Ramos (cell line): Measurements from ENCODE around the gene COL1A2.

ENCODE experiments used
- in situ Hi-C: fragments of 300-500 bp; cut with MboI; formaldehyde crosslinking; loops from one replicate; pipeline ENCODE4 v1.14.3; 2022; ENCODE audit warnings: low sequenced_read_pairs; ENCODE audit not compliant: unreplicated experiment

COL1A2 gene

DNA sequence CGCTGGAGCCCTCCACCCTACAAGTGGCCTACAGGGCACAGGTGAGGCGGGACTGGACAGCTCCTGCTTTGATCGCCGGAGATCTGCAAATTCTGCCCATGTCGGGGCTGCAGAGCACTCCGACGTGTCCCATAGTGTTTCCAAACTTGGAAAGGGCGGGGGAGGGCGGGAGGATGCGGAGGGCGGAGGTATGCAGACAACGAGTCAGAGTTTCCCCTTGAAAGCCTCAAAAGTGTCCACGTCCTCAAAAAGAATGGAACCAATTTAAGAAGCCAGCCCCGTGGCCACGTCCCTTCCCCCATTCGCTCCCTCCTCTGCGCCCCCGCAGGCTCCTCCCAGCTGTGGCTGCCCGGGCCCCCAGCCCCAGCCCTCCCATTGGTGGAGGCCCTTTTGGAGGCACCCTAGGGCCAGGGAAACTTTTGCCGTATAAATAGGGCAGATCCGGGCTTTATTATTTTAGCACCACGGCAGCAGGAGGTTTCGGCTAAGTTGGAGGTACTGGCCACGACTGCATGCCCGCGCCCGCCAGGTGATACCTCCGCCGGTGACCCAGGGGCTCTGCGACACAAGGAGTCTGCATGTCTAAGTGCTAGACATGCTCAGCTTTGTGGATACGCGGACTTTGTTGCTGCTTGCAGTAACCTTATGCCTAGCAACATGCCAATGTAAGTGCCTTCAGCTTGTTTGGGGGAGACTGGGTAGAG, at the start of gene COL1A2:
COL1A2 (plus strand) TSS at position 459 of the 704 bp plus-strand sequence; CDS start at position 596, 137 bp downstream.
- in situ Hi-C loops: loop anchor here (10.0 kb wide), 1 partner anchor 490 kb away; the partner anchor contains the start of gene GNGT1

DNA sequence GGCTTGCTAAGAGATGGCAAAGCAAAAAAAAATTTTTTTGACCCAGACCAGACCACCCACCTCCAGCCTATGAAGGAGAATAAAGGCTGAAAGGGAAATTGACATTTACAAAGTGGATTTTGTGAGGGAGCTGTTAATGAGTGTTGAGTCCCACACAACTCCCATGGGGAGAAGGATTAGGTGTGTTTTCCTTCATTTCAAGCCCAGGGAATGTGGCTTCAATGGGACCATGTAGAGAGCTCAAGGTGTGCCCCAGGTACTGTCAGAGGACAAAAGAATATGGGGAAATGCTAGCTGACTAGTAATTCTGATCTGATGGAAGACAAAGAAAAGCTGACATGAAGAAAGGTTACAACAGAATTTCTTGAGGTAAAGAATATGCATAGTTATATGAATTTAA, 48.8 kb upstream of the COL1A2 start:
- in situ Hi-C loops: no loop called here

DNA sequence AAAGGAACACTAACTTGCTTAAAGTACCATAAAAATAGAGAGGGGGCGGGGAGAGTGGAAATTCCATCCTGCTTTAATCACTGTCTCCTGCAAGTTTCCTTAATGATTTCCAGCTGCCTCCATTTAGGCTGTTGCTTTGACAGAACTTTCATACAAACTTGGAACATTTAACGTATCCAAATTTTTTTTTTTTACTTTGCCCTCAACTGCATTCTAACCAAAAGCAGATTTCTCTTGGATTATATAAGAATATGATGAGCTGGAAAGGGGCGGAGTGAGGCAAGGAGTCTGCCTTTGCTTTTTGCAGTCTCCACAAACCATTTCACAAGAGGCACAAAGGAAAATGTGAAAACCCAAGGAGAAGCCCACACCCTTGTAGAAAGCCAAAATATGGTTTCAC, 46.6 kb upstream of the COL1A2 start:
- in situ Hi-C loops: no loop called here

DNA sequence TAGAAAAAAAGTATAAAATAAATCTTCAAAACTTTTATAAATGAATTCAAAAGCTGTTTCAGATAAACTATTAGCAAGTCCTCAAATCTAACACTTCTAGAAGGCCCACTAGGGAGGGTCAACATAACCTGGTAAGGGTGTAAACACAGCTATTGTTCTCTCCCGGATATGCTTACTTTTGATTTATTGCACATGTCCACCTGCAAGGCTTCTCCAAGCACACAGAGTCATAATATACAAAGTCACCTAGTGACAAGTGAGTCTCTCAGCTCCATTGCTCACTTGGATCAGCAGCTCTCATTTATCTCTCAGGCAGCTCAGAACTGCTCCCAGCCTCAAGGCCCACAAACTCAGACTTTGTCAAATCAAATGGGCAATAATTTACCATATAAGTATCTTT, 44.0 kb upstream of the COL1A2 start:
- in situ Hi-C loops: no loop called here

DNA sequence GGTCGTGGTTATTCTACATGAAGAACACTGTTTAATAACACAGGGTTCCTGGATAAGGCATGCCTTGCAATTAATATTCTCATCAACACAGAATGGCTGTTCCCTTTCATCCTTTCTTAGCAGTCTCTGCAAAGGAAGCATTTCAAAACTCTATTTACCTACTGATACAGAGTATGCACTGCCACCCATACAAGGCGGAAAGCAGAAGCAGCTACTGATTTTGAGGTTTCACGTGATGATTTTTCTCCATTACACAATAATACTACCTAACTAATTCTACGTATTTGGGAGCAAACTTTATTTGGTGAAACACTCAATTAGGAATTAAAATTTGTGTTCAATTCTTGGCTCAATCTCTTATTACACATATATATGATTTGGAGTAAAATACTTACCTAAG, 43.0 kb upstream of the COL1A2 start:
- in situ Hi-C loops: no loop called here

DNA sequence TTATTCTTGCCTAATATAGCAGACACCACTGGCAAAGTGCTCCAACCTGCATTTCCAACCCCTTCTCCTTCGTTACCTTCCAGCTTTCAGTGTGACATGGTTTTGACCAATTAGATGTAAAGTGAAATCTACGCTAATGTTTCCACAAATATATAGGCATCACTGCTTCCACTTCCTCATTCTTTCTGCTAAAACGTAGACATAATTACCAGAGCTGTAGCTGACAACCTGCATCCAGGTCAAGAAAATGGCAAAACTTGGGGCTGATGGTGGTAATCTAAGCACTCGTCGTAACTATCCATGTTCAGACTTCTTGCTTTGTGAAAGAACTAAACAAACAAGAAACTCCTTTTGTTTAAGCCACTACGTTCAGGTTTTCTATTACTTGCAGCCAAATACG, 41.8 kb upstream of the COL1A2 start:
- in situ Hi-C loops: no loop called here

DNA sequence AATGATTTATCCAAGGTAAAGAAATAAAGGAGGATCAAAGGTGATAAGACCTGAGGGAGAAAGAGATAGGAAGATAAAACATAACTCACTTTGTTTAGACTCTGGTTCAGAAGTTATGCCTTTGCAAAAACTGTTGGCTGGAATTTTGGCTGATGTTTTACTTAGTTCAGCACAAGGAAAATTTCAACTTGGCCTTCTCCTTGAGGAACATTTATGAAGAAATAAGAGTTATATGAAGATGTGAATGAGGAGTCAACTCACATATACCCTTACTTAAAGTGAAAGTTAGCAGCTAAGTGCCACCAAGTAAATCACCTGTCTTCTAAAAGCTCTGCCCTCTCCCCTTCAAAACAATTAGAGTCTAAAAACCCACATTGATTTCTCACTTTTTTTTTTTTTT, 39.7 kb upstream of the COL1A2 start:
- in situ Hi-C loops: no loop called here

DNA sequence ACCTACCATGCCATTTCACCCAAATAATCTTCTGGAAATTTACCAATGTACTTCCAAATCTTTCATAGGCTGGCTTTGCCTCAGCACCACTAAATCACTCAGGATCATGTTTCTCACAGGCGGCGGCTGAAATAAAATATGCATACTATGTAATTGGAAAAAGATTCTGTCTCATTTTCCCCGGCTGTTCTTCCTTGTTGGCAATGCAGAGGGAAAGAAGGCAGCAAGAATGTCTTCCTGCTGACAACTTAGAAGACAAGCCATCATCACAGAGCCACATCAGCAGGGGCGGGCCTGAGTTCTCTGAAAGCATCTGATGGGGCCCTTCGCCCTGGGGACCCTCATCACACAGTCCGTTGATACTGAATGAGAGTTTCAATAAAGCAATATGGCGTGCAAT, 39.2 kb upstream of the COL1A2 start:
- in situ Hi-C loops: no loop called here

DNA sequence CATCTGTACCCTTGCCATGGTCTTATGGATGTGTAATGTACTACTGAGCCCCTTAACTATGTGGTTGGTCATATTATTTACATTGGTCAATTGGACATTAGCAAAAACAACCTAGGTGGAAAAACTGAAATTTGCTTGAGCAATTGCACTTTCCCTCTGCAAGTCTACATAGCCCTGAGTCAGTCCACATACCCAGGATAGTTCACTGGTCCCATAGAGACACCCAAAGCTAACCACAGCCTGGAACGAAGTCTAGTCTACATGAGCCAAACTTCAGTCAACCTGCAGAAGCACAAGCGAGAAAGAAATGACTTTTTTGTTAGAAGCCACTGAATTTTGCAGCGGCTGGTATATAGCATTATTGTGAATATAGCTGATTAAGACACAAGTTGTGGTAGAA, 37.6 kb upstream of the COL1A2 start:
- in situ Hi-C loops: no loop called here

DNA sequence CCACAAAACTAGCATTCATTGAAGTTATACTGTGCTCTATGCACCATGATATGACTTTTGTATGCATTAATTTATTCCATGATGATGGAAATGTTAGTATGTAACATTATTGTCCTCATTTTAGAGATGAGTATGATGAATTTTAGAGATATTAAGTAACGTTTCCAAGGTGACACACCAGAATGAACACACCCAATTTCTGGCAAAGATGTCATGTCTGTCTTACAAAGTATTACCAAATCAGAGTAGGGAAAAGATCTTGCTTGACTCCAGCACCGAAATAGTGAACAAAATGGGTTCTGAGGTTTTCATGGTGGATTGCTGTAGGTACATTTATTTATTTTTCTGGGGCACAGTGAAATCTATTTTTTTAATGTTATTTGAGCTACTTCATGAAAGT, 33.8 kb upstream of the COL1A2 start:
- in situ Hi-C loops: no loop called here

DNA sequence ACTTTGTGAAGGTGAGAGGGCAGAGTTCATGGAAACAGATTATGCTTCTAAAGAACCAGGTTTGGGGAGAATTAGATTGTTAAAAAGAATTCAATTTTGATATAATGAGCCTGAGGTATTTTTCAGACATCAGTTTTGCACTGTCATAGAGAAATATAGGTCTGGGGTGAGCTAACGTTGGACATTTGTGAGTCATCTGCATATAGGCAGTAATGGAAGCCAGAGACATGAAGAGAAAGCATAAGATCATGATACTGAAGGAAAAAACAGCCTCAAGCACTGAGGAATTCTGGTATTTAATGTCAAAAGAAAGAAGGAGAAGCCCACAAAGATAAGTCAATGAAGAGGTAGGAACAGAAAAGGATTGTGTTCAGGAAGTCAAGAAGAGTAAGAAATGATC, 32.4 kb upstream of the COL1A2 start:
- in situ Hi-C loops: no loop called here

DNA sequence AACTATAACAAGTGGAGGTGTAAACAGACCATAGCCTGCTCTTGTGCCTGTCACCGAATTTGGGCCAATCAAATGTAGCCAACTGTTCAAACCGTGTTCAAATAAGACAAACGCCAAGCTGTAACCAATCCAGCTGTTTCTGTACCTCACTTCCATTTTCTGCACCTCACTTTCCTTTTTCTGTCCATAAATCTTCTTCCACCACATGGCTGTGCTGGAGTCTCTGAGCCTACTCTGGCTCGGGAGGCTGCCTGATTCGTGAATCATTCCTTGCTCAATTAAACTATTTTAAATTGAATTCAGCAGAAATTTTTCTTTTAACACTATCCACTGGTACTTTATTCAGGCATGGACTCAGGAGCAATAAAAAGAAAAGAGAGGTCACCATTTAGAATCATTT, 29.9 kb upstream of the COL1A2 start:
- in situ Hi-C loops: no loop called here

DNA sequence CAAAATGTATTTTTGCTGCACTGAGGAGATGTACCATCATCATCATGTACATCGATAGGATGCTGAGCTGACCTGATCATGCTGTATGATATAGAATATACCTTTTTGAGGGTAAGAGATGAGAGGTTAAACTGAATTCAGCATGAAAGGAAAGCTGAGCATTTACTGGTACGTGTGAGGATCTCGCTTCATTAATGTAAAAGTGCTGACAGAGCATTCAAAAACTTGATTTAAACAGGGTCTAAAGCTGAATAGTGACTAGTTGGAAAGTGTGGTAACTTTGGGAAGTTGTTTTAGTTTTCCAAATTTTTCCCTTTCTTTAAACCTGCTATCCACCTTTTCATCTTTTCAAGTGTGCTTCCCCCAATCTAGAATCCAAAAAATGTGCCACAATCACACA, 28.5 kb upstream of the COL1A2 start:
- in situ Hi-C loops: no loop called here

DNA sequence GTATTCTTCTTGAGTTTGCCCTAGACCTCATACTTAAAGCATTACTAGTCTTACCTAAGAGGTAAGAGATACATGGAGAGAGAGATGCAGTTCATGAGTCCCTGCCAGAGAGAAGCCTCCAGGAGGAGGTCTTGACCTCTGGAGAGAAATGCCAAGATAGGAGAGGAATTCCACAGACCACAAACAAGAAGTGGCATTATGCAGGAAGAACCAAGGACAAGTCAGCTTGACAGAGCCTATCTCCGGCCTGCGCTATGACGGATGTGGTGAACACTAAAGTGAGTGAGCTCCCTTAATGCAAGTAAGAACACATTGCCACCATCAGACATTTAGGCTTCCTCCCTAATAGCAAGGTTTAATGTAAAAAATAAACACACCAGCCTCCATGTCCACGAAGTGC, 27.9 kb upstream of the COL1A2 start:
- in situ Hi-C loops: no loop called here

DNA sequence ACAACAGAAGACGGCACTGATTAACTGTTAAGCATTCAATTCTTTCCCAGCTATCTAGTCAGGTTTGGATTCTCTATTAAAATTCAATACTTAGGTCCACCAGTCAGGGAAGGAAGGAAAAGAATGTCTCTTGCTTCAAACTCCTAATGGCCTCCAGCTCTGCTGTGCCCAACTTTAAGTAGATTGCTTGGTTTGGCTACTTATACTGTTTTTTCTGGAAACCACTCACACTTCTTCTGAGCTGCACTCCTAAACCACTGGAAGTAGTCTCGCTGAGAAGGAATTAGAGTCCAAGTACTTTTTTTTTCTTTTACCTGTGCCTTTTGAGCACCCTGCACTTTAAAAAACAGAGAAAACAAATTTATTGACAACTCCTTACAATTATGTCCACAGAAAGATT, 26.7 kb upstream of the COL1A2 start:
- in situ Hi-C loops: no loop called here

DNA sequence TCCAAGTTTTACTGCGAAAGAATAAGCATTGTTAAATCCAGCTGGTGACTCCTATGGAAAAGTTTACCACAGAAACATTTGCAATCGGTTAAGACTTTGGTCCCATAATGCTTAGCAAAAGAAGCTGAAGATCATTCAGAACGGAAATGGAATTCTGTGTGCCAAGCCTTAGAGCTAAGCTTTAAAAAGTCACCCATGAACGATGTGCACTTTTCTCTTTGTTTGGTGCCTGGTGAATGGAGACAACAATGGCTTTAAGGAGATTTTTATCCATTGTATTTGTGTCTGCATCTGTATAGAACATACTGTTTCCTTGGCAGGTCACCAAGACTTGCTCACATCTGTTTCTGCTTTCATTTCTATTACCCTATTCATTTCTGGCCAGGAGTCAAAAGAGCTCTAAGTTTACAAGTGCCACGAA, 26.3 kb upstream of the COL1A2 start:
- in situ Hi-C loops: no loop called here

DNA sequence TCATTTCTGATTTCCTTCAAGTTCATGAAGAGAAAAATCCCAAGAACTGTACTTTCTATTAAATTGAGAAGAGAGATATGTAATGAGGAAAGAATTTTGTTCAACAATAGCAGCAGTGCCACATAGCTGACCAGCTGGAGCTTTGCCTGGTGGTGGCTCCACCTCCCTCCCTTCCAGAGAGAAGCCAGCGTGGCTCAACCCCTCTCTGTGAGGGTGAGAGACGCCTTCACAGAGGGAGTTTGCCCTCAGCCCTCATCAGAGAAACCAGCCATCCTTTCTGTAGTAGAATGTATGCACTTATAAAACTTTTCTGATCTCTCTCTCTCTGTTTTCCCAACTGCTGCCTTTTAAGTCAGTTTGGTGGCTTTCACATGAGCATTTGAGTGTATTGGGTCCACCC, 20.5 kb upstream of the COL1A2 start:
- in situ Hi-C loops: no loop called here

DNA sequence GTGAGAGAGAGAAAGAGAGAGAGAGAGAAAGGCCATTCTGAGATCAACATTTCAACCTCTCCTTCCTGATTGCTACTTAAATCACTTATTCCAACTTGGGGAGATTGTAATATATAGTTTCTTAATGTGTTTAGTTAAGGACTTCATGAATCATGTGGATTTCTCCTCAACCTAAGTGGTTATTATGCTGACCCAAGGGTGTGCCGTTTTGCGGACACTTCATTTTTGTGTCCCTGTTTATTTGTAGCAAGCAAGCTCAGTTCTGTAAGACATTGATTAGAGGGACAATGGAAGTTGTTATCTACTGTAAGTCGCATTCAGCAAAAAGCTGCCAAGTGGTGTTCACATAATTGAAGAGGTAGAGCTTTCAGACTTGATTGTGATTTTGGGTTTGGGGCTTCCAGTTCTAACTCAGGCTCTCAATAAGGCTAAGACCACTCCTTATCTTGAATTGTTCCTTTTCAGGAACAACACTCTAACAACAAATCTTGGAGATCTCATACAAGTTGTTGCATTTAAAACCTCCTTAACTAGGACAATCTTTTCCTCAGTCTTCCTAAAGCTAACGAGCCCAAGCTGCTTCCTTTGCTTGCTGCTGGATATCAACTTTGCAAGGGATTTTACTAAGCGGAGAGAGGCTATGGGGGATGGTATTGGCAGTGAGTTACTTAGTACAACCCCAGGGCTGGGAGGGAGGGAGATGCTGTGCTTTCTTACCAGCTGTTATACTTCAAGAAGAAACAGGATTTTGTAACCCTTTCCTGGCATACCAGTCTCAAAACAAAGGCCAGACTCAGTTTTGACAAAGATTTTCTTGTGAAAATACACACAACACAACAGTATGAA, 19.8 kb upstream of the COL1A2 start:
- in situ Hi-C loops: no loop called here

DNA sequence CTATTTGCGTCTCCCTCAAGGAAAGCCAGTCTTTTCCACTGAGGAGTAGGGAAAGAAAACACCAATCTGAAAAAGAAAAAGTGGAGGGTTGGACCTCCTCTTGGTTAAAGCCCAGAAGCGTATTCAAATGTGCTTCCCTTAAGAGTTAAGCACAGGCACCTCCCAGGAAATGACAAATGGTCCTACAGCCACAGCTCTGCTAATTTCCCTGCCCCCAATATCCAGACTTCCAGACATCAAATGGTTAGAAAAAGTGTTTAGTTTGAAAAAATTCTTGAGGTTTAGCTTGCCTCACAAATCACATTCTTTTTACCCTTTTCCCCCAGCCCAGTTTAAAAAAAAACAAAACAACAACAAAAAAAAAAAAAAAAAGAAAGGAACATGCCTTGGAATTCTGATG, 19.0 kb upstream of the COL1A2 start:
- in situ Hi-C loops: no loop called here

DNA sequence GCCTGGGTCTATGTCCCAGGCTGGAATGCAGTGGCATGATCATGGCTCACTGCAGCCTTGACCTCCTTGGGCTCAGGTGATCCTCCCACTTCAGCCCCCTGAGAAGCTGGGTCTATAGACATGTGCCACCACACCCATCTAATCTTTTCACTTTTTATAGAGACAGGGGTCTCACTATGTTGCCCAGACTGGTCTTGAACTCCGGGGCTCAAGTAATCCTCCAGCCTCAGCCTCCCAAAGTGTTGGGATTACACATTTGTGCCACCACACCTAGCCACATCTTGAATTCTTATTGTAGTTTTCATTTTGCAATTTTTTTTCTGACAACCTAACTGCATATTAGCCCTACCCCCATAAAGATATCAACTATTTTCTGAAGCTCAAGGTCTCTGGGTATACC, 18.4 kb upstream of the COL1A2 start:
- in situ Hi-C loops: no loop called here

DNA sequence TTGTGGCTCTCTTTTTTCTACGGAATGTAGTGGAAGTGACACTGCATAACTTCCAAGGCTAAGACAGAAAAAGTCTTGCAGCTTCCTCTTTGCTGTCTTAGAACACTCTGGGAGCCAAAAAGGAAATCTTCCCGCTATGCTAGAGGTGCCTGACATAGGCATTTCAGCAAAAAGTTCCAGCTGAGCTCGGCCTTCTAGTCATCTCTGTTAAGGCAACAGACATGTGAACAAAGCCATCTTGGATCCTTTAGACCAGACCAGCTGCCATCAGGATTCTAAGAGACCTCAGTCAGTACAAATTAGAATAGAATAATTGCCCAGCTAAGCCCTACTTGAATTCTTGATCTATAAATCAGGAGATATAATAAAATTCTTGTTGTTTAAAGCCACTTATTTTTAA, 16.3 kb upstream of the COL1A2 start:
- in situ Hi-C loops: no loop called here

DNA sequence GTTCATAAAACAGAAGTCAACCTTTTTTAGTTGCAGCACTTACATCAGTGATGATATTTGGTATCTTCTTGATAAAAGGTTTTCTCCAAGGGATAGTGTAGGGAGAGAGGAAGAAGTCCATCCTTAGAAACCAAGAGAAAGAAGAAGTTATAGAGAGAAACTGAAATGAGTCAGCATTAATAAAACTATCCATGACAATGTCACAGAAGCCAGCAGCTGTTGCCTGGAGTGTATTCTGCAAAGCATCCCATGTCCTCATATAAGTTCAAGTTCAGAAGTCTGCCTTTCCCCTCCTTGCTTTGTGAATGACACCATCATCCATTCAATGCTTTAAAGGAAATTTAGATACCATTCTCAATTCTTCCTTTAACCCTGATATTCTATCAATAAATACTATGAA, 14.4 kb upstream of the COL1A2 start:
- in situ Hi-C loops: no loop called here
